Panc1 (cell line): Measurements from ENCODE around the gene DUSP11. TPM values are rescaled to one million over a fixed set of nuclear protein-coding genes. Genes with fewer than 3 reads are reported as not detected.
"Not testable (repeated sequence)": the region's sequence is repeated elsewhere in the genome, so short reads cannot be mapped to it uniquely, and the experiment has no call there.

Experiments
- ATAC-seq: fragments of 200-7000 bp; cut with Tn5 transposase; 2 replicates; pipeline ENCODE4 v1.9.1; 2020; ENCODE audit warnings: mild to moderate bottlenecking, moderate library complexity
- BruUV-seq: library from RNA; stranded (reverse); fragments of 400-500 nt; replicated peaks from 2 replicates; lab custom pipeline; 2021; lab: Mats Ljungman, UMichigan
- CTCF ChIA-PET: fragments of 300-600 bp; sonication (Branson Sonifier 250); formaldehyde crosslinking; loops from one replicate; lab custom pipeline; 2022; ENCODE audit warnings: antibody characterized with exemption; lab: Charles Lee
- POLR2A ChIA-PET: fragments of 300-600 bp; sonication (Branson Sonifier 250); formaldehyde crosslinking; loops from one replicate; lab custom pipeline; 2022; ENCODE audit warnings: antibody characterized with exemption; lab: Charles Lee
- DNase-seq: peaks from one replicate; pipeline ENCODE4 v3.0.0-alpha.2; 2010; ENCODE audit warnings: low read depth, low spot score
- H3K27ac ChIP-seq: 2 replicates; pipeline ENCODE4 v1.5.1; 2011; ENCODE audit warnings: mild to moderate bottlenecking, low read length, inconsistent platforms
- H3K27me3 ChIP-seq: fragments of 200-500 bp; sonication (Bioruptor generic); 2 replicates; pipeline ENCODE4 v1.6.0; 2014; ENCODE audit warnings: low read length, inconsistent platforms; ENCODE audit not compliant: control insufficient read depth, insufficient read depth
- H3K36me3 ChIP-seq: fragments of 200-500 bp; sonication (Bioruptor generic); 2 replicates; pipeline ENCODE4 v1.5.1; 2014; ENCODE audit warnings: inconsistent platforms, mild to moderate bottlenecking, low read length, moderate library complexity; ENCODE audit not compliant: control insufficient read depth, insufficient read depth
- H3K4me1 ChIP-seq: 2 replicates; pipeline ENCODE4 v1.5.1; 2011; ENCODE audit warnings: inconsistent platforms, mild to moderate bottlenecking, low read length, moderate library complexity; ENCODE audit not compliant: control insufficient read depth, insufficient read depth
- H3K4me3 ChIP-seq, 2 experiments: 2 replicates each; pipeline ENCODE4 v1.5.1; 2011 to 2012; ENCODE audit warnings: low read depth in 2 of 2, low read length in 2 of 2, mild to moderate bottlenecking in 2 of 2, inconsistent platforms in 1 of 2, moderate library complexity in 1 of 2
- H3K9me3 ChIP-seq: fragments of 200-500 bp; sonication (Bioruptor generic); 2 replicates; pipeline ENCODE4 v1.5.1; 2014; ENCODE audit warnings: low read depth, mild to moderate bottlenecking, inconsistent platforms, low read length, moderate library complexity; ENCODE audit not compliant: control insufficient read depth, insufficient read depth
- POLR2AphosphoS5 ChIP-seq: IDR thresholded peaks from 2 replicates; pipeline ENCODE4 v1.6.1; 2012; ENCODE audit warnings: mild to moderate bottlenecking, low read depth, low read length, moderate library complexity
- SIN3A ChIP-seq: IDR thresholded peaks from 2 replicates; pipeline ENCODE4 v1.6.1; 2012; ENCODE audit warnings: low read depth, mild to moderate bottlenecking, low read length, moderate library complexity, borderline replicate concordance; ENCODE audit not compliant: insufficient read depth
- TCF7L2 ChIP-seq: IDR thresholded peaks from 2 replicates; pipeline ENCODE4 v1.6.1; 2011; ENCODE audit warnings: mild to moderate bottlenecking, low read depth, low read length, inconsistent platforms
- in situ Hi-C: cut with HindIII; loops from 2 replicates; pipeline ENCODE4 v1.10.0; 2016; ENCODE audit warnings: low sequenced_read_pairs, low pct_unique_long_range_greater_than_20kb
- intact Hi-C: fragments of 100-400 bp; cut with micrococcal nuclease; formaldehyde crosslinking; loops from one replicate; pipeline ENCODE4 v1.10.0; 2022; ENCODE audit not compliant: unreplicated experiment
- total RNA-seq: library from RNA; stranded (reverse); gene quantifications from one replicate; pipeline ENCODE4 v1.2.1, GENCODE V29; 2021; ENCODE audit not compliant: unreplicated experiment
- TF ChIP-seq, protein P1 (sequence below), 2 experiments: IDR thresholded peaks; 2 replicates each; pipeline ENCODE4 v1.6.1; 2011 to 2012; ENCODE audit warnings: low read depth in 2 of 2, control low read depth in 1 of 2, low read length in 1 of 2, mild to moderate bottlenecking in 1 of 2, moderate library complexity in 1 of 2; ENCODE audit not compliant: insufficient read depth in 1 of 2
- TF ChIP-seq, protein P2 (sequence below): fragments of 450-650 bp; IDR thresholded peaks from 2 replicates; pipeline ENCODE4 v1.5.1; 2017; ENCODE audit warnings: mild to moderate bottlenecking

The DUSP11 gene
- total RNA-seq, 1 experiment from 2014 or later, result 16.9 TPM

DNA sequence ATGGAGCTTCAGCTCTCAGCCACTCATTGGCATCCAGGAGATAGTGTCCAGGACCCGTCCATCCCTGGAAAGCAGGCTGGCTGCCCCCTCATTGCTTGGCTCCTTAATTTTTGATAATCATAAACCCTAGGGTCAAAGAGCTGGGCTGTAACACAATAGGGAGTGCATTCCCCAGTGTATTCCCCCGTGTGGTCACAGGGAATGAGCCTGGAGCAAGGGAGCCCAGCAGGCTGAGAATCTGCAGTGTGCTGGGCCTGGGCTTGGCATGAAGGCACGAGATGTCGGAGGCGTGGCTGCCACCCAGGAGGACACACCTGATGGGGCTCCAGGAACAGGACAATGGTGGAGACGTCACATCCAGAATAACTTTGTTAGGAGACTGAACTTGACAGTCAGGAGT lies 61.5 kb downstream of the DUSP11 start:
- H3K4me3 ChIP-seq, result no peak overlapping the region
- no peaks in the 10 kb centered on the region for H3K36me3 ChIP-seq
- ChIA-PET POLR2A (interaction anchor here (0.6 kb wide), 1 partner anchor 522 kb away, joined by 7 read pairs; no protein-coding TSS in a partner anchor), CTCF (no interaction called here)
- intact Hi-C loops (no loop called here), in situ Hi-C loops (no loop called here)
- H3K27ac ChIP-seq, result no peak overlapping the region
- no TSS peak for BruUV-seq
- no peak for DNase-seq
- no peaks in the 10 kb centered on the region for H3K4me1 ChIP-seq
- ATAC-seq, result no peak
- TF ChIP-seq TCF7L2 (no peak), POLR2AphosphoS5 (no peak), SIN3A (no peak)
- TF ChIP-seq, protein P1, sequence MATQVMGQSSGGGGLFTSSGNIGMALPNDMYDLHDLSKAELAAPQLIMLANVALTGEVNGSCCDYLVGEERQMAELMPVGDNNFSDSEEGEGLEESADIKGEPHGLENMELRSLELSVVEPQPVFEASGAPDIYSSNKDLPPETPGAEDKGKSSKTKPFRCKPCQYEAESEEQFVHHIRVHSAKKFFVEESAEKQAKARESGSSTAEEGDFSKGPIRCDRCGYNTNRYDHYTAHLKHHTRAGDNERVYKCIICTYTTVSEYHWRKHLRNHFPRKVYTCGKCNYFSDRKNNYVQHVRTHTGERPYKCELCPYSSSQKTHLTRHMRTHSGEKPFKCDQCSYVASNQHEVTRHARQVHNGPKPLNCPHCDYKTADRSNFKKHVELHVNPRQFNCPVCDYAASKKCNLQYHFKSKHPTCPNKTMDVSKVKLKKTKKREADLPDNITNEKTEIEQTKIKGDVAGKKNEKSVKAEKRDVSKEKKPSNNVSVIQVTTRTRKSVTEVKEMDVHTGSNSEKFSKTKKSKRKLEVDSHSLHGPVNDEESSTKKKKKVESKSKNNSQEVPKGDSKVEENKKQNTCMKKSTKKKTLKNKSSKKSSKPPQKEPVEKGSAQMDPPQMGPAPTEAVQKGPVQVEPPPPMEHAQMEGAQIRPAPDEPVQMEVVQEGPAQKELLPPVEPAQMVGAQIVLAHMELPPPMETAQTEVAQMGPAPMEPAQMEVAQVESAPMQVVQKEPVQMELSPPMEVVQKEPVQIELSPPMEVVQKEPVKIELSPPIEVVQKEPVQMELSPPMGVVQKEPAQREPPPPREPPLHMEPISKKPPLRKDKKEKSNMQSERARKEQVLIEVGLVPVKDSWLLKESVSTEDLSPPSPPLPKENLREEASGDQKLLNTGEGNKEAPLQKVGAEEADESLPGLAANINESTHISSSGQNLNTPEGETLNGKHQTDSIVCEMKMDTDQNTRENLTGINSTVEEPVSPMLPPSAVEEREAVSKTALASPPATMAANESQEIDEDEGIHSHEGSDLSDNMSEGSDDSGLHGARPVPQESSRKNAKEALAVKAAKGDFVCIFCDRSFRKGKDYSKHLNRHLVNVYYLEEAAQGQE (IDR thresholded peaks at IDR 0.05; ENCODE audit: insufficient read depth in 1 of 2, low read depth in 2 of 2, low read length in 1 of 2), result no peak
- TF ChIP-seq, protein P2, sequence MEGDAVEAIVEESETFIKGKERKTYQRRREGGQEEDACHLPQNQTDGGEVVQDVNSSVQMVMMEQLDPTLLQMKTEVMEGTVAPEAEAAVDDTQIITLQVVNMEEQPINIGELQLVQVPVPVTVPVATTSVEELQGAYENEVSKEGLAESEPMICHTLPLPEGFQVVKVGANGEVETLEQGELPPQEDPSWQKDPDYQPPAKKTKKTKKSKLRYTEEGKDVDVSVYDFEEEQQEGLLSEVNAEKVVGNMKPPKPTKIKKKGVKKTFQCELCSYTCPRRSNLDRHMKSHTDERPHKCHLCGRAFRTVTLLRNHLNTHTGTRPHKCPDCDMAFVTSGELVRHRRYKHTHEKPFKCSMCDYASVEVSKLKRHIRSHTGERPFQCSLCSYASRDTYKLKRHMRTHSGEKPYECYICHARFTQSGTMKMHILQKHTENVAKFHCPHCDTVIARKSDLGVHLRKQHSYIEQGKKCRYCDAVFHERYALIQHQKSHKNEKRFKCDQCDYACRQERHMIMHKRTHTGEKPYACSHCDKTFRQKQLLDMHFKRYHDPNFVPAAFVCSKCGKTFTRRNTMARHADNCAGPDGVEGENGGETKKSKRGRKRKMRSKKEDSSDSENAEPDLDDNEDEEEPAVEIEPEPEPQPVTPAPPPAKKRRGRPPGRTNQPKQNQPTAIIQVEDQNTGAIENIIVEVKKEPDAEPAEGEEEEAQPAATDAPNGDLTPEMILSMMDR, result no peak
- H3K27me3 ChIP-seq, result no peaks in the 10 kb centered on the region
- H3K9me3 ChIP-seq, result no peaks in the 10 kb centered on the region; the same call in 1 of the 2 replicates

DNA sequence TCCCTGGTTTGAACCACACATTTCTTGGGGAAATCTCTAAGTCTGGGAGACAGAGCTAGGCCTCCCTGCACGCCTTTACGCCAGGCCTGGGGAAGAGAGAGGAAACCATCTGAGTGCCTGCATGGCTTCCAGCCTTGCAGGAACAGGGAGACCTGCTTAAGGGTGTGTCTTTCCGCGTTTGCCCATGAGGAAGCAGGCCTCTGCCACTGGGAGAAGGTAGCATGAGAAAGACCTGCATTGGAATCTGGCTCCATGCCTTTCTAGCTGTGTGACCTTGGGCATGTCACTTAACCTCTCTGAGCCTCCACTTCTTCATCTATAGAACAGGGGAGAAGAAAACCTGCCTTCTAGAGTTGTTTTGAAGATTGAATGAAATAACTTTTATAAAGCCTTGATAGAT lies 62.2 kb downstream of the DUSP11 start:
- DNase-seq, POLR2A ChIA-PET, intact Hi-C loops, BruUV-seq, in situ Hi-C loops, CTCF ChIA-PET, H3K27me3 ChIP-seq, H3K36me3 ChIP-seq, H3K4me1 ChIP-seq, ATAC-seq, H3K4me3 ChIP-seq, H3K27ac ChIP-seq, H3K9me3 ChIP-seq: not testable (repeated sequence)

DNA sequence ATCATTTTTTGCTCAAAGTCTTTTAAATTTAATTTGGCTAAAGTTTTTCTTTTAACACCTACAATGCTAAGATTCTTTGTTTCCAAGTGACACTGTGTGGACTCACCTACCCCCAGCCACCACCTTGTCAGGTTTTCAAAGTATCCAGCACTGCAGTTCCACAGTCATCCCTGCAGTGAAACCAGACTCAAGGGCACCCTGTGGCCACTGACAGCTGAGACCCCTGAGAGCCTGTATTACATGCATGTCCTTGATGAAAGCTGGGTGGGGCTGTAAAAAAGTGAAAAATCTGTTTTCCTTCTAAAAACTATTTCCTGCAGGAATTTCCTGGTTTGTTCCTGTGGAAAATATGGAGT lies 62.7 kb downstream of the DUSP11 start:
- TF ChIP-seq TCF7L2 (no peak), POLR2AphosphoS5 (no peak), SIN3A (no peak)
- TF ChIP-seq, protein P2, result no peak
- TF ChIP-seq, protein P1 (IDR thresholded peaks at IDR 0.05; ENCODE audit: insufficient read depth in 1 of 2, low read depth in 2 of 2, low read length in 1 of 2), result no peak
- no peak overlapping the region for H3K27ac ChIP-seq
- BruUV-seq, result no TSS peak
- in situ Hi-C loops (no loop called here), intact Hi-C loops (no loop called here)
- DNase-seq (no peak), ATAC-seq (no peak)
- H3K9me3 ChIP-seq, result no peaks in the 10 kb centered on the region; the same call in 1 of the 2 replicates
- H3K4me1 ChIP-seq, result no peaks in the 10 kb centered on the region
- H3K4me3 ChIP-seq, result no peak overlapping the region
- CTCF ChIA-PET, result no interaction called here
- no peaks in the 10 kb centered on the region for H3K27me3 ChIP-seq
- H3K36me3 ChIP-seq, result no peaks in the 10 kb centered on the region
- POLR2A ChIA-PET, result no interaction called here
